PC-9 (cell line): ENCODE results near the gene EML2. TPM values are rescaled to one million over a fixed set of nuclear protein-coding genes. Genes with fewer than 3 reads are reported as not detected.

Experiments used
- BruUV-seq: library from RNA; stranded (reverse); fragments of 400-500 nt; replicated peaks from 2 replicates; lab custom pipeline; 2021; lab: Mats Ljungman, UMichigan
- CTCF ChIA-PET: fragments of 300-600 bp; sonication (Branson Sonifier 250); formaldehyde crosslinking; loops from one replicate; lab custom pipeline; 2022; ENCODE audit warnings: antibody characterized with exemption; lab: Charles Lee
- POLR2A ChIA-PET: fragments of 300-600 bp; sonication (Branson Sonifier 250); formaldehyde crosslinking; loops from one replicate; lab custom pipeline; 2022; ENCODE audit warnings: antibody characterized with exemption; ENCODE audit not compliant: unreplicated experiment; lab: Charles Lee
- DNase-seq, 2 experiments: peaks; one replicate each; pipeline versions ENCODE4 v3.0.0 to v3.0.0-alpha.2; 2015 to 2022; ENCODE audit warnings: mixed read lengths in 1 of 2
- H2AFZ ChIP-seq: fragments of 200-600 bp; sonication (generic); 2 replicates; pipeline ENCODE4 v1.8.1; 2017; ENCODE audit warnings: antibody characterized with exemption
- H3F3A ChIP-seq: fragments of 200-600 bp; sonication (generic); 2 replicates; pipeline ENCODE4 v1.8.1; 2017; ENCODE audit warnings: antibody characterized with exemption, mild to moderate bottlenecking, low read depth; ENCODE audit not compliant: insufficient read depth
- H3K27ac ChIP-seq: fragments of 200-600 bp; sonication (generic); 2 replicates; pipeline ENCODE4 v1.6.1; 2016; ENCODE audit warnings: mixed run types
- H3K27me3 ChIP-seq: fragments of 200-600 bp; sonication (generic); 2 replicates; pipeline ENCODE4 v1.6.1; 2016; ENCODE audit warnings: low read depth, mixed run types; ENCODE audit not compliant: insufficient read depth
- H3K36me3 ChIP-seq: fragments of 200-600 bp; sonication (generic); 2 replicates; pipeline ENCODE4 v1.6.1; 2016; ENCODE audit warnings: low read depth, mixed run types
- H3K4me1 ChIP-seq: fragments of 200-600 bp; sonication (generic); replicated peaks from 2 replicates; pipeline ENCODE4 v1.6.1; 2016; ENCODE audit warnings: mixed run types; ENCODE audit not compliant: insufficient read depth
- H3K4me2 ChIP-seq: fragments of 200-600 bp; sonication (generic); 2 replicates; pipeline ENCODE4 v1.6.1; 2017; ENCODE audit warnings: mixed run types
- H3K4me3 ChIP-seq: fragments of 200-600 bp; sonication (generic); 2 replicates; pipeline ENCODE4 v1.6.1; 2016; ENCODE audit warnings: mixed run types
- H3K79me2 ChIP-seq: fragments of 200-600 bp; sonication (generic); 2 replicates; pipeline ENCODE4 v1.6.1; 2017; ENCODE audit warnings: low read depth, mixed run types
- H3K9me2 ChIP-seq: fragments of 200-600 bp; sonication (generic); 2 replicates; pipeline ENCODE4 v1.8.1; 2017; ENCODE audit warnings: mild to moderate bottlenecking; ENCODE audit not compliant: insufficient read depth
- H3K9me3 ChIP-seq: fragments of 200-600 bp; sonication (generic); 2 replicates; pipeline ENCODE4 v1.8.1; 2016; ENCODE audit warnings: low read depth; ENCODE audit not compliant: insufficient read depth
- H4K20me1 ChIP-seq: fragments of 200-600 bp; sonication (generic); 2 replicates; pipeline ENCODE4 v1.8.1; 2017; ENCODE audit not compliant: insufficient read depth
- EZH2 ChIP-seq: fragments of 200-600 bp; sonication (generic); IDR thresholded peaks from 2 replicates; pipeline ENCODE4 v1.8.0; 2017; ENCODE audit warnings: antibody characterized with exemption, low read depth
- intact Hi-C: fragments of 100-400 bp; cut with micrococcal nuclease; formaldehyde crosslinking; loops from one replicate; pipeline ENCODE4 v1.10.0; 2022; ENCODE audit not compliant: unreplicated experiment
- total RNA-seq: library from RNA; stranded (reverse); gene quantifications from 2 replicates; pipeline ENCODE4 v1.2.3, GENCODE V29; 2021
- TF ChIP-seq, protein P1 (sequence below): fragments of 200-600 bp; sonication (generic); conservative IDR thresholded peaks from 2 replicates; pipeline ENCODE4 v1.6.1; 2017; ENCODE audit warnings: mixed run types, antibody characterized with exemption, mild to moderate bottlenecking, moderate library complexity

Gene EML2
- total RNA-seq, 1 experiment from 2014 or later = 61.7 TPM

DNA sequence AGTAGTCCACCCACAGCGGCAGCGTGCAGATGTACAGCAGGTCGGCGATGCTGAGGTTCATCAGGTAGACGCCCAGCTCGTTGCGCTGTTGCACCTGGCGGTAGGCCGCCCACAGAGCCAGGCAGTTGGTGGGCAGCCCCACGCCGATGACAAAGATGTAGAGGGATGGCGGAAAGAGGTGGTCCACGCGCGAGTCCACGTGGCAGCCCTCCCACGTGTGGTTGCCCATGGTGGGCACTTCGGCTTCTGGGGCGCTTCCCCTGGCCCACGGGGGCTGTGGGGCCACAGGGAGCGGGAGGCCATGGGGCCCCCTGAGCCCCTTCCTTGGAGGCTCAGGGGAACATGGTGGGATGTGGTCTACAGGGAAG is 47.6 kb downstream of the EML2 start:
- POLR2A ChIA-PET = no interaction called here
- no peak overlapping the region for H3K27ac ChIP-seq

DNA sequence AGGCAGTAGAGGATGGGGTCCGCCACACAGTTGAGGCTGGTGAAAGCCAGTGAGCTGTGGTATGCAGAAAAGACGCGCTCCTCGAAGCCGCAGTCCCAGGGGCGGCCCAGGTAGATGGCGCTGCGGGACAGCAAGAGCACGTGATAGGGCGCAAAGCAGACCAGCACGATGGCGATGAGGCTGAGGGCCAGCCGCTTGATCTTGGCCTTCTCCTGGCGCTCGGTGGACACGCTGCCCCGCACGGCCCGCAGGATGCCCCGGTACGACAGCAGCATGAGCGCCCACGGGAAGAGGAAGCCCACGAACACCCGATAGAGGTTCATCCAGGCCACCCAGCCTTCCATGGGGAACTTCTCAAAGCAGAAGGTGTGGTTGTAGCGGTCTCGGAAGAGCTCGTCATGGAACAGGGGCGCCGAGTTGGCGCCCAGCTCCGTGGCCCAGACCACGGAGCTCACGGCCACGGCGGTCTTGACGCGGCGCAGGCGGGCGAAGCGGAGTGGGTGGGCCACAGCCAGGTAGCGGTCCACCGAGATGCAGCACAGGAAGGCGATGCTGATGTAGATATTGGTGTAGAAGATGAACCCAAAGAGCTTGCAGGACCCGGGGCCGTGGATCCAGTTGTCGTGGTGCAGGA is 48.1 kb downstream of the EML2 start:
- H3K36me3 ChIP-seq = no peaks in the 10 kb centered on the region
- no peaks in the 10 kb centered on the region for H3K79me2 ChIP-seq
- POLR2A ChIA-PET = interaction anchor here (0.6 kb wide), 1 partner anchor 134 kb away, joined by 19 read pairs; no protein-coding TSS in a partner anchor
- no peaks in the 10 kb centered on the region for H3K9me2 ChIP-seq
- no peak overlapping the region for H3K27ac ChIP-seq
- no TSS peak for BruUV-seq
- DNase-seq = peak; percentile 30 to 62
- intact Hi-C loops = loop anchor here (2.0 kb wide), 1 partner anchor 90 kb away; no protein-coding TSS in a partner anchor
- no peaks in the 10 kb centered on the region for H4K20me1 ChIP-seq
- H2AFZ ChIP-seq = no peak overlapping the region
- no peaks in the 10 kb centered on the region for H3K4me1 ChIP-seq
- CTCF ChIA-PET = interaction anchor here (0.6 to 1.9 kb wide), 3 partner anchors 51 to 779 kb away, joined by 4 to 11 read pairs (median 6); no protein-coding TSS in a partner anchor
- no peaks in the 10 kb centered on the region for H3K9me3 ChIP-seq
- H3K4me2 ChIP-seq = no peak overlapping the region
- no peak for TF ChIP-seq EZH2
- TF ChIP-seq, protein P1, sequence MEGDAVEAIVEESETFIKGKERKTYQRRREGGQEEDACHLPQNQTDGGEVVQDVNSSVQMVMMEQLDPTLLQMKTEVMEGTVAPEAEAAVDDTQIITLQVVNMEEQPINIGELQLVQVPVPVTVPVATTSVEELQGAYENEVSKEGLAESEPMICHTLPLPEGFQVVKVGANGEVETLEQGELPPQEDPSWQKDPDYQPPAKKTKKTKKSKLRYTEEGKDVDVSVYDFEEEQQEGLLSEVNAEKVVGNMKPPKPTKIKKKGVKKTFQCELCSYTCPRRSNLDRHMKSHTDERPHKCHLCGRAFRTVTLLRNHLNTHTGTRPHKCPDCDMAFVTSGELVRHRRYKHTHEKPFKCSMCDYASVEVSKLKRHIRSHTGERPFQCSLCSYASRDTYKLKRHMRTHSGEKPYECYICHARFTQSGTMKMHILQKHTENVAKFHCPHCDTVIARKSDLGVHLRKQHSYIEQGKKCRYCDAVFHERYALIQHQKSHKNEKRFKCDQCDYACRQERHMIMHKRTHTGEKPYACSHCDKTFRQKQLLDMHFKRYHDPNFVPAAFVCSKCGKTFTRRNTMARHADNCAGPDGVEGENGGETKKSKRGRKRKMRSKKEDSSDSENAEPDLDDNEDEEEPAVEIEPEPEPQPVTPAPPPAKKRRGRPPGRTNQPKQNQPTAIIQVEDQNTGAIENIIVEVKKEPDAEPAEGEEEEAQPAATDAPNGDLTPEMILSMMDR = peak; percentile 49
- no peaks in the 10 kb centered on the region for H3K27me3 ChIP-seq
- no peaks in the 10 kb centered on the region for H3F3A ChIP-seq
- H3K4me3 ChIP-seq = no peak overlapping the region

More for the DNA sequence above, 47.6 kb downstream of the EML2 start:
- Histone ChIP-seq H4K20me1 (no peaks in the 10 kb centered on the region), H3K4me3 (no peak overlapping the region), H3K79me2 (no peaks in the 10 kb centered on the region), H3F3A (no peaks in the 10 kb centered on the region), H2AFZ (no peak overlapping the region), H3K27me3 (peaks cover 1% of the 10 kb centered on the region; the same call in 1 of the 2 replicates), H3K4me2 (no peak overlapping the region), H3K36me3 (no peaks in the 10 kb centered on the region), H3K4me1 (no peaks in the 10 kb centered on the region), H3K9me3 (no peaks in the 10 kb centered on the region), H3K9me2 (no peaks in the 10 kb centered on the region)
- CTCF ChIA-PET = interaction anchor here (1.1 to 1.9 kb wide), 2 partner anchors 51 to 778 kb away, joined by 4 to 11 read pairs; no protein-coding TSS in a partner anchor
- TF ChIP-seq, protein P1 = no peak
- TF ChIP-seq EZH2 = no peak
- DNase-seq = peak in 1 of 2 experiments; percentile 11
- no TSS peak for BruUV-seq
- intact Hi-C loops = loop anchor here (2.0 kb wide), 1 partner anchor 89 kb away; no protein-coding TSS in a partner anchor

DNA sequence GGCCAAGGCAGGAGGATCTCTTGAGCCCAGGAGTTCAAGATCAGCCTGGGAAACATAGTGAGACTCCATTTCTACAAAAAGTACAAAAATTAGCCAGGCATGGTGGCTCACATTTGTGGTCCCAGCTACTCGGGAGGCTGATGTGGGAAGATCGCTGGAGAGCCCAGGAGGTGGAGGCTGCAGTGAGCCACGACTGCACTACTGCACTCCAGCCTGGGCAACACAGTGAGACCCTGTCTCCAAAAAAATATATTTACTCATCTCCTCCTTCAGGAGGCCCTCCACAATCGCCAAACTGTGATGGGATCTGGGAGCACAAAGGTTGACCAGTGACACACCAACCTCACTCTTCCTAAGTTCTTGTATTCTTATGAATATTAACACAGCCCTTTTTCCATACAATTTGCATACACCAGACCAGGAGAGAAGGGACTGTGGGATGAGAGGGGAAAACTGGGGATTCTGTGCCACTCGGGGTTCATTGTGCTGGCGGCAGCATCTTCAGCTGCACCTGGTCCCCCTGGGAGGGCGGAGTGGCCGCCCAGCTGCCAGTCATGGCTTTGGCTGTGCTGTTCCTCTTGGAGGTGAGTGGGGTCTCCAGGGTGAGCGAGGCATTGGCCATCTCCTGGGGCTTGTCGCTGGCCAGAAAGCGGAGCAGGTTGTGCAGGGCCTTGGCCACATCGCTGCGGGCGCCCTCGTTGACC is 48.7 kb downstream of the EML2 start:
- Histone ChIP-seq H3K27ac (no peak overlapping the region), H3K36me3 (no peaks in the 10 kb centered on the region), H3K4me2 (no peak overlapping the region), H3K27me3 (no peaks in the 10 kb centered on the region), H3K4me3 (no peak overlapping the region), H3K9me2 (no peaks in the 10 kb centered on the region), H3K9me3 (no peaks in the 10 kb centered on the region), H3K4me1 (peaks cover 1% of the 10 kb centered on the region), H3K79me2 (no peaks in the 10 kb centered on the region), H4K20me1 (no peaks in the 10 kb centered on the region), H2AFZ (no peak overlapping the region), H3F3A (peaks cover 5% of the 10 kb centered on the region; the same call in 1 of the 2 replicates)
- intact Hi-C loops = loop anchor here (2.0 kb wide), 1 partner anchor 90 kb away; no protein-coding TSS in a partner anchor
- TF ChIP-seq, protein P1 = no peak
- no peak for TF ChIP-seq EZH2
- ChIA-PET POLR2A (interaction anchor here (0.6 kb wide), 1 partner anchor 134 kb away, joined by 19 read pairs; no protein-coding TSS in a partner anchor), CTCF (interaction anchor here (0.6 to 1.9 kb wide), 2 partner anchors 52 to 90 kb away, joined by 6 to 11 read pairs; no protein-coding TSS in a partner anchor)
- BruUV-seq = no TSS peak
- peak in 1 of 2 experiments; percentile 26 for DNase-seq
